Right ventricle myocardium inferior (tissue), 1 donor: ENCODE measurements around the gene FSTL4. TPM values are rescaled to one million over a fixed set of nuclear protein-coding genes. Genes with fewer than 3 reads are reported as not detected.

Experiments
- ATAC-seq: fragments of 200-7000 bp; cut with Tn5 transposase; one replicate; pipeline ENCODE4 v1.9.1; 2020; ENCODE audit warnings: mild to moderate bottlenecking, moderate library complexity
- DNase-seq: peaks from one replicate; pipeline ENCODE4 v3.0.0; 2021; ENCODE audit errors: missing footprints
- intact Hi-C: fragments of 100-400 bp; cut with DNase I; formaldehyde crosslinking; loops from one replicate; pipeline ENCODE4 v1.11.0; 2022
- total RNA-seq: library from RNA; stranded (reverse); fragmentation: NEBNext Ultra II Directional; extraction: Animal tissue kit (Norgen Biotek cat#: 25700); gene quantifications from one replicate; pipeline ENCODE4 v1.2.1, GENCODE V29; 2021
- donor health status: DM: no; HTN: yes; CAD: no; lungs with severe emphysema.

Gene FSTL4
- total RNA-seq, 1 donor from 2014 or later: not detected

- ATAC-seq (no peak), DNase-seq (no peak)
- intact Hi-C loops: loop anchor here (10.0 kb wide), 1 partner anchor 498 kb away; no protein-coding TSS in a partner anchor
Measured at GRCh38 chr5:133613184-133613583, 843 bp upstream of the FSTL4 start.

- intact Hi-C loops: loop anchor here (2.0 to 10.0 kb wide), 2 partner anchors 187 to 497 kb away; no protein-coding TSS in a partner anchor
- no peak for ATAC-seq
- no peak for DNase-seq
Measured at GRCh38 chr5:133611357-133612248, 738 bp downstream of the FSTL4 start.

GRCh38 chr5:133610489-133611356, 1.6 kb downstream of the FSTL4 start:
- intact Hi-C loops: loop anchor here (2.0 to 10.0 kb wide), 2 partner anchors 186 to 496 kb away; no protein-coding TSS in a partner anchor
- DNase-seq: peak; percentile 78
- peak; percentile 94 for ATAC-seq

GRCh38 chr5:133607451-133607850, 4.9 kb downstream of the FSTL4 start:
- no peak for DNase-seq
- intact Hi-C loops: no loop called here
- no peak for ATAC-seq

- DNase-seq: no peak
- intact Hi-C loops: no loop called here
- ATAC-seq: no peak
Measured at GRCh38 chr5:133606835-133607234, 5.5 kb downstream of the FSTL4 start.

GRCh38 chr5:133605323-133605722, 7.0 kb downstream of the FSTL4 start:
- ATAC-seq (peak; percentile 90), DNase-seq (no peak)
- intact Hi-C loops: no loop called here

- intact Hi-C loops: no loop called here
- DNase-seq (no peak), ATAC-seq (no peak)
Measured at GRCh38 chr5:133603711-133604110, 8.6 kb downstream of the FSTL4 start.

- intact Hi-C loops: no loop called here
- ATAC-seq (no peak), DNase-seq (no peak)
Measured at GRCh38 chr5:133602835-133603380, 9.4 kb downstream of the FSTL4 start.

- no peak for DNase-seq
- ATAC-seq: no peak
- intact Hi-C loops: no loop called here
Measured at GRCh38 chr5:133599600-133599999, 12.7 kb downstream of the FSTL4 start.

- ATAC-seq: no peak
- intact Hi-C loops: no loop called here
- DNase-seq: no peak
Measured at GRCh38 chr5:133599044-133599443, 13.3 kb downstream of the FSTL4 start.

- no peak for ATAC-seq
- DNase-seq: no peak
- intact Hi-C loops: no loop called here
Measured at GRCh38 chr5:133596049-133596448, 16.3 kb downstream of the FSTL4 start.

GRCh38 chr5:133595465-133595864, 16.9 kb downstream of the FSTL4 start:
- no peak for DNase-seq
- intact Hi-C loops: no loop called here
- no peak for ATAC-seq

GRCh38 chr5:133589286-133589685, 23.1 kb downstream of the FSTL4 start:
- intact Hi-C loops: no loop called here
- no peak for DNase-seq
- ATAC-seq: no peak

- DNase-seq (no peak), ATAC-seq (no peak)
- intact Hi-C loops: no loop called here
Measured at GRCh38 chr5:133582971-133583370, 29.4 kb downstream of the FSTL4 start.

GRCh38 chr5:133581918-133582317, 30.4 kb downstream of the FSTL4 start:
- ATAC-seq (no peak), DNase-seq (no peak)
- intact Hi-C loops: no loop called here

GRCh38 chr5:133581348-133581747, 31.0 kb downstream of the FSTL4 start:
- DNase-seq (no peak), ATAC-seq (no peak)
- intact Hi-C loops: no loop called here

GRCh38 chr5:133580618-133581017, 31.7 kb downstream of the FSTL4 start:
- intact Hi-C loops: no loop called here
- no peak for DNase-seq
- no peak for ATAC-seq

GRCh38 chr5:133579766-133580165, 32.6 kb downstream of the FSTL4 start:
- DNase-seq: no peak
- intact Hi-C loops: no loop called here
- no peak for ATAC-seq

- intact Hi-C loops: no loop called here
- no peak for ATAC-seq
Measured at GRCh38 chr5:133569347-133569746, 43.0 kb downstream of the FSTL4 start.

More at GRCh38 chr5:133569347-133569746, 43.0 kb downstream of the FSTL4 start:
- DNase-seq: no peak
